Keratinocyte (primary cell): ENCODE measurements around the gene UBA7. TPM values are rescaled to one million over a fixed set of nuclear protein-coding genes. Genes with fewer than 3 reads are reported as not detected.
A peak's percentile ranks its signal among the peaks of the same experiment; 100 is the strongest.
"Not testable (repeated sequence)": the region's sequence is repeated elsewhere in the genome, so short reads cannot be mapped to it uniquely, and the experiment has no call there.

Source experiments
- DNase-seq: peaks from one replicate; pipeline ENCODE4 v3.0.0-alpha.2; 2011; ENCODE audit warnings: low read depth, missing footprints, low spot score
- FAIRE-seq: peaks from 2 replicates; lab custom pipeline; 2011; peaks lifted over from hg19 to GRCh38; lab: Jason Lieb, UNC
- H2AFZ ChIP-seq: 2 replicates; pipeline ENCODE4 v1.6.0; 2012; ENCODE audit warnings: low read length, control low read depth, inconsistent platforms; ENCODE audit not compliant: control insufficient read depth
- H3K27ac ChIP-seq: 2 replicates; pipeline ENCODE4 v1.5.1; 2011; ENCODE audit warnings: low read length; ENCODE audit not compliant: control insufficient read depth, insufficient read depth
- H3K27me3 ChIP-seq: 3 replicates; pipeline ENCODE4 v1.6.0; 2011; ENCODE audit warnings: low read length; ENCODE audit not compliant: control insufficient read depth, insufficient read depth; ENCODE audit errors: extremely low read depth
- H3K36me3 ChIP-seq, 2 experiments: 2 replicates in 1 of 2; 3 replicates in 1 of 2; pipeline ENCODE4 v1.5.1; 2011; ENCODE audit warnings: low read length in 2 of 2, mild to moderate bottlenecking in 1 of 2; ENCODE audit not compliant: control insufficient read depth in 2 of 2, insufficient read depth in 2 of 2; ENCODE audit errors: extremely low read depth in 1 of 2
- H3K4me1 ChIP-seq: 3 replicates; pipeline ENCODE4 v1.5.1; 2011; ENCODE audit warnings: low read length; ENCODE audit not compliant: control insufficient read depth, insufficient read depth; ENCODE audit errors: extremely low read depth
- H3K4me2 ChIP-seq: 3 replicates; pipeline ENCODE4 v1.6.0; 2011; ENCODE audit warnings: low read depth, low read length; ENCODE audit not compliant: control insufficient read depth, insufficient read depth; ENCODE audit errors: extremely low read depth
- H3K4me3 ChIP-seq, 3 experiments: fragments of 200-600 bp in 1 of 3; sonication (generic) in 1 of 3; 2 replicates in 2 of 3; 3 replicates in 1 of 3; pipeline ENCODE4 v1.5.1; 2011 to 2016; ENCODE audit warnings: low read length in 3 of 3, mild to moderate bottlenecking in 3 of 3, control low read depth in 2 of 3, inconsistent platforms in 1 of 3, low read depth in 1 of 3, mixed read lengths in 1 of 3, mixed run types in 1 of 3, moderate library complexity in 1 of 3; ENCODE audit not compliant: control insufficient read depth in 2 of 3, insufficient read depth in 2 of 3; ENCODE audit errors: extremely low read depth in 1 of 3
- H3K79me2 ChIP-seq: 2 replicates; pipeline ENCODE4 v1.6.0; 2012; ENCODE audit warnings: low read length; ENCODE audit not compliant: control insufficient read depth, insufficient read depth
- H3K9ac ChIP-seq: 3 replicates; pipeline ENCODE4 v1.6.0; 2011; ENCODE audit warnings: low read length; ENCODE audit not compliant: control insufficient read depth, insufficient read depth; ENCODE audit errors: extremely low read depth
- H3K9me1 ChIP-seq: 3 replicates; pipeline ENCODE4 v1.6.0; 2011; ENCODE audit warnings: low read length; ENCODE audit not compliant: control insufficient read depth, insufficient read depth; ENCODE audit errors: extremely low read depth
- H3K9me3 ChIP-seq: 2 replicates; pipeline ENCODE4 v1.5.1; 2012; ENCODE audit warnings: low read depth, low read length; ENCODE audit not compliant: control insufficient read depth
- H4K20me1 ChIP-seq: 3 replicates; pipeline ENCODE4 v1.6.0; 2011; ENCODE audit warnings: low read length; ENCODE audit not compliant: control insufficient read depth, insufficient read depth; ENCODE audit errors: extremely low read depth
- CTCF ChIP-seq, 3 experiments: IDR thresholded peaks in 1 of 3; conservative IDR thresholded peaks in 1 of 3; optimal IDR thresholded peaks in 1 of 3; 2 replicates in 2 of 3; 3 replicates in 1 of 3; pipeline versions ENCODE3 to v1.5.1; 2011; ENCODE audit warnings: low read length in 3 of 3, mild to moderate bottlenecking in 3 of 3, moderate library complexity in 2 of 3, control low read depth in 1 of 3, inconsistent platforms in 1 of 3; ENCODE audit not compliant: insufficient read depth in 2 of 3; ENCODE audit errors: extremely low read depth in 1 of 3
- EZH2 ChIP-seq: IDR thresholded peaks from one replicate; pipeline ENCODE4 v1.6.1; 2012; ENCODE audit warnings: inconsistent platforms, mild to moderate bottlenecking, low read length, moderate library complexity
- dilution Hi-C: fragments of 300-500 bp; cut with MboI; formaldehyde crosslinking; loops from one replicate; pipeline ENCODE4 v1.7.0; 2020; ENCODE audit warnings: low sequenced_read_pairs; ENCODE audit not compliant: extremely low pct_ligation_motif_present
- polyA plus RNA-seq, 5 experiments: library from polyadenylated mRNA; depleted of rRNA in 3 of 5; stranded (reverse) in 3 of 5; stranded (forward) in 1 of 5; unstranded in 1 of 5; fragments of >200 nt; gene quantifications; 1 replicate in 1 of 5; 2 replicates in 3 of 5; 3 replicates in 1 of 5; pipeline versions ENCODE4 v1.2.1 to v1.2.3, GENCODE V29; 2011 to 2012; ENCODE audit warnings: missing spikeins in 2 of 5, low read depth in 1 of 5, low replicate concordance in 1 of 5

The UBA7 gene
- polyA plus RNA-seq, 1 donor (not counting 4 experiments of a cell fraction or from before 2014, with no cell fraction given), result 5.4 TPM

GRCh38 chr3:49785565-49786356 is 28.0 kb downstream of the UBA7 start:
- Histone ChIP-seq H3K27ac (peak overlapping the region; percentile 96), H2AFZ (peak overlapping the region; percentile 78), H3K4me2 (peak overlapping the region; percentile 99), H3K4me1 (peaks cover 12% of the 10 kb centered on the region), H3K27me3 (no peaks in the 10 kb centered on the region), H3K9ac (peak overlapping the region; percentile 91), H3K9me3 (no peaks in the 10 kb centered on the region), H3K9me1 (no peaks in the 10 kb centered on the region), H4K20me1 (no peaks in the 10 kb centered on the region), H3K79me2 (peaks cover 39% of the 10 kb centered on the region), H3K36me3 (peaks cover 4 to 12% of the 10 kb centered on the region in 2 experiments), H3K4me3 (peak overlapping the region; percentile 86 to 97 (median 93))
- FAIRE-seq (peak; percentile 36), DNase-seq (no peak)
- no peak for TF ChIP-seq EZH2
- TF ChIP-seq CTCF (optimal IDR thresholded peaks at IDR 0.05 in 1 of 3, IDR thresholded peaks at IDR 0.05 in 1 of 3, conservative IDR thresholded peaks at IDR 0.05 in 1 of 3; ENCODE audit: extremely low read depth in 1 of 3, insufficient read depth in 2 of 3, low read length in 3 of 3), result no peak
- dilution Hi-C loops, result no loop called here

GRCh38 chr3:49782277-49782676 is 31.5 kb downstream of the UBA7 start:
- DNase-seq, FAIRE-seq, H3K9me3 ChIP-seq, H3K4me3 ChIP-seq, H3K27me3 ChIP-seq, H3K4me2 ChIP-seq, H4K20me1 ChIP-seq, dilution Hi-C loops, H3K9me1 ChIP-seq, H3K9ac ChIP-seq, H3K27ac ChIP-seq, H2AFZ ChIP-seq: not testable (repeated sequence)
- H3K79me2 ChIP-seq, result peaks cover 68% of the 10 kb centered on the region
- H3K36me3 ChIP-seq, result peaks cover 6 to 12% of the 10 kb centered on the region in 2 experiments
- H3K4me1 ChIP-seq, result peaks cover 10% of the 10 kb centered on the region
